ENCODE results near the gene RXRA. TPM values are rescaled to one million over a fixed set of nuclear protein-coding genes. Genes with fewer than 3 reads are reported as not detected.

Gene RXRA
- total and polyA plus RNA-seq, 9 donors = 12.4 to 82.2 (median 70.6) TPM

GRCh38 chr9:134431095-134431494 is 104.8 kb downstream of the RXRA start:
- H3K4me1 ChIP-seq (ENCODE audit: insufficient read depth) = peaks cover 30% of the 10 kb centered on the region
- no peak for DNase-seq
- TF ChIP-seq EP300 (IDR thresholded peaks at IDR 0.05) (no peak), POLR2A (IDR thresholded peaks at IDR 0.05) (no peak), CTCF (IDR thresholded peaks at IDR 0.05) (no peak)
- no peaks in the 10 kb centered on the region for H3K36me3 ChIP-seq
- intact Hi-C loops (cut with DNase I) = loop anchor here in 1 of 4 donors (5.0 kb wide), 1 partner anchor 104 kb away; the partner anchor contains the start of gene RXRA
- H3K27ac ChIP-seq = peak overlapping the region; percentile 30 to 85
- WGBS, 3 donors = 73 to 77% (median 74%) methylated on average over 6 of the region's 6 CpGs
- H3K27me3 ChIP-seq = no peaks in the 10 kb centered on the region
- no peak overlapping the region for H3K4me3 ChIP-seq
- no peaks in the 10 kb centered on the region for H3K9me3 ChIP-seq

- intact Hi-C loops (cut with DNase I) = loop anchor here in 1 of 4 donors (5.0 kb wide), 1 partner anchor 104 kb away; the partner anchor contains the start of gene RXRA
- Histone ChIP-seq H3K27ac (peak overlapping the region; percentile 30 to 85), H3K4me1 (ENCODE audit: insufficient read depth) (peaks cover 32% of the 10 kb centered on the region), H3K36me3 (no peaks in the 10 kb centered on the region), H3K27me3 (no peaks in the 10 kb centered on the region), H3K9me3 (no peaks in the 10 kb centered on the region), H3K4me3 (no peak overlapping the region)
- no peak for DNase-seq
- TF ChIP-seq EP300 (IDR thresholded peaks at IDR 0.05) (no peak), CTCF (IDR thresholded peaks at IDR 0.05) (no peak), POLR2A (IDR thresholded peaks at IDR 0.05) (no peak)
- 84 to 90% (median 87%) methylated on average over 10 to 16 of the region's 16 CpGs for WGBS, 3 donors
These were observed 105.4 kb downstream of the RXRA start for GRCh38 chr9:134431626-134432025.

- H3K36me3 ChIP-seq = no peaks in the 10 kb centered on the region
These were observed 106.2 kb downstream of the RXRA start for GRCh38 chr9:134432471-134432870.

GRCh38 chr9:134433101-134433500 is 106.8 kb downstream of the RXRA start:
- Histone ChIP-seq H3K27me3 (no peaks in the 10 kb centered on the region), H3K9me3 (no peaks in the 10 kb centered on the region), H3K4me1 (ENCODE audit: insufficient read depth) (peaks cover 30% of the 10 kb centered on the region), H3K36me3 (no peaks in the 10 kb centered on the region), H3K27ac (peak overlapping the region; percentile 65 to 85), H3K4me3 (no peak overlapping the region)
- no peak for TF ChIP-seq CTCF (IDR thresholded peaks at IDR 0.05)
- TF ChIP-seq POLR2A (IDR thresholded peaks at IDR 0.05) = no peak
- no peak for TF ChIP-seq EP300 (IDR thresholded peaks at IDR 0.05)
- DNase-seq = peak in 1 of 5 donors; percentile 57
- WGBS, 3 donors = 27 to 40% (median 35%) methylated on average over 14 of the region's 14 CpGs
- intact Hi-C loops (cut with DNase I) = loop anchor here in 1 of 4 donors (5.0 kb wide), 1 partner anchor 106 kb away; the partner anchor contains the start of gene RXRA

More at GRCh38 chr9:134432471-134432870, 106.2 kb downstream of the RXRA start:
- no peaks in the 10 kb centered on the region for H3K27me3 ChIP-seq
- peaks cover 30% of the 10 kb centered on the region for H3K4me1 ChIP-seq (ENCODE audit: insufficient read depth)
- H3K27ac ChIP-seq = peak overlapping the region; percentile 65 to 85
- H3K9me3 ChIP-seq = no peaks in the 10 kb centered on the region
- 63 to 77% (median 66%) methylated on average over 11 to 14 of the region's 14 CpGs for WGBS, 3 donors
- no peak for TF ChIP-seq EP300 (IDR thresholded peaks at IDR 0.05)
- TF ChIP-seq POLR2A (IDR thresholded peaks at IDR 0.05) = no peak
- TF ChIP-seq CTCF (IDR thresholded peaks at IDR 0.05) = no peak
- no peak overlapping the region for H3K4me3 ChIP-seq
- DNase-seq = peak in 1 of 5 donors; percentile 38
- intact Hi-C loops (cut with DNase I) = loop anchor here in 1 of 4 donors (5.0 kb wide), 1 partner anchor 105 kb away; the partner anchor contains the start of gene RXRA
